ENCODE results near the gene TTLL9. TPM values are rescaled to one million over a fixed set of nuclear protein-coding genes. Genes with fewer than 3 reads are reported as not detected.

Gene TTLL9
- polyA plus RNA-seq, 1 donor from 2014 or later, result 8.0 TPM

DNA sequence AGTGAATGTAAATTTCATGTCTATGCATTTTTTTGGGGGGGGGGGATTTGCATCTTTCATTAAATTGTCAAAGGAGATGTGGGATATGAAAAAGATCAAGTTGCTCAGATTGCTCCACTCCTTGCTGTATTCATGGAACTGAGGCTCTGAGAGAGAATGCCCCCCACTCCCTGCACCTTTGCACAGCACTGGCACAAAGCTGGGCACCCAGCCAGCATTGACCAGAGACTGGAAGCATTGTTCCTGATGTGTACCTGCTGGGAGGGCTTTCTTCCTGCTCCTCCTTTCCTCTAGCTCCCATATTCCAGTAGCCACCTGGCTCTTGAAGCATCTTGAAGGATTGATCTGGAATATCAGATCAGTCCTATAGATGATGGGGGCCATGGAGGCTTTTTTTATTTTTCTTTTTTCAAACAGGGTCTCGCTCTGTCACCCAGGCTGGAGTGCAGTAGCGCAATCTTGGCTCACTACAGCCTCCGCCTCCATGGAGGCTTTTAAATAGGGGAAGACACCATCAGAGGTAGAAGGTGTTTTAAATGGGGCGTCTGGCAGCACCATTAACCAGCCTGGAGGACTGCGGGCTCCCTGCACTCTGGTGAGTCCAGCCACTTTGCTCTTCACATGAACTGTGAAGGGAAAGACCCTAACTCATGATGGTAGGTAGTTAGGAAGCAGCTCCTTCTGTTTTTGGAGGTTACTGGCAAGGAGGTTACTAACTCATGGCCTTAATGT, 11.0 kb upstream of the TTLL9 start:
- no peaks in the 10 kb centered on the region for H3K79me2 ChIP-seq (replicated peaks; ENCODE audit: insufficient read depth, low read length)
- no peak overlapping the region for H2AFZ ChIP-seq (ENCODE audit: low read depth, low read length)
- no peaks in the 10 kb centered on the region for H3K9me3 ChIP-seq (ENCODE audit: low read length)
- peaks cover 8% of the 10 kb centered on the region for H3F3A ChIP-seq (ENCODE audit: insufficient read depth, low read length, poor library complexity, severe bottlenecking)
- H3K27ac ChIP-seq (ENCODE audit: low read length), result no peak overlapping the region
- no peaks in the 10 kb centered on the region for H3K27me3 ChIP-seq (ENCODE audit: insufficient read depth, low read depth, low read length)
- H3K36me3 ChIP-seq (ENCODE audit: insufficient read depth, low read length), result no peaks in the 10 kb centered on the region
- H4K20me1 ChIP-seq (ENCODE audit: insufficient read depth), result no peaks in the 10 kb centered on the region
- H3K4me3 ChIP-seq (ENCODE audit: low read length), result no peak overlapping the region
- no peak overlapping the region for H3K9ac ChIP-seq (ENCODE audit: low read length)
- no peak for TF ChIP-seq POLR2AphosphoS5 (IDR thresholded peaks at IDR 0.05)
- TF ChIP-seq, protein P1, sequence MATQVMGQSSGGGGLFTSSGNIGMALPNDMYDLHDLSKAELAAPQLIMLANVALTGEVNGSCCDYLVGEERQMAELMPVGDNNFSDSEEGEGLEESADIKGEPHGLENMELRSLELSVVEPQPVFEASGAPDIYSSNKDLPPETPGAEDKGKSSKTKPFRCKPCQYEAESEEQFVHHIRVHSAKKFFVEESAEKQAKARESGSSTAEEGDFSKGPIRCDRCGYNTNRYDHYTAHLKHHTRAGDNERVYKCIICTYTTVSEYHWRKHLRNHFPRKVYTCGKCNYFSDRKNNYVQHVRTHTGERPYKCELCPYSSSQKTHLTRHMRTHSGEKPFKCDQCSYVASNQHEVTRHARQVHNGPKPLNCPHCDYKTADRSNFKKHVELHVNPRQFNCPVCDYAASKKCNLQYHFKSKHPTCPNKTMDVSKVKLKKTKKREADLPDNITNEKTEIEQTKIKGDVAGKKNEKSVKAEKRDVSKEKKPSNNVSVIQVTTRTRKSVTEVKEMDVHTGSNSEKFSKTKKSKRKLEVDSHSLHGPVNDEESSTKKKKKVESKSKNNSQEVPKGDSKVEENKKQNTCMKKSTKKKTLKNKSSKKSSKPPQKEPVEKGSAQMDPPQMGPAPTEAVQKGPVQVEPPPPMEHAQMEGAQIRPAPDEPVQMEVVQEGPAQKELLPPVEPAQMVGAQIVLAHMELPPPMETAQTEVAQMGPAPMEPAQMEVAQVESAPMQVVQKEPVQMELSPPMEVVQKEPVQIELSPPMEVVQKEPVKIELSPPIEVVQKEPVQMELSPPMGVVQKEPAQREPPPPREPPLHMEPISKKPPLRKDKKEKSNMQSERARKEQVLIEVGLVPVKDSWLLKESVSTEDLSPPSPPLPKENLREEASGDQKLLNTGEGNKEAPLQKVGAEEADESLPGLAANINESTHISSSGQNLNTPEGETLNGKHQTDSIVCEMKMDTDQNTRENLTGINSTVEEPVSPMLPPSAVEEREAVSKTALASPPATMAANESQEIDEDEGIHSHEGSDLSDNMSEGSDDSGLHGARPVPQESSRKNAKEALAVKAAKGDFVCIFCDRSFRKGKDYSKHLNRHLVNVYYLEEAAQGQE (IDR thresholded peaks at IDR 0.05; ENCODE audit: borderline replicate concordance), result no peak
- no peak for TF ChIP-seq EP300 (conservative IDR thresholded peaks at IDR 0.05; ENCODE audit: poor library complexity, severe bottlenecking)
- no peaks in the 10 kb centered on the region for H3K9me2 ChIP-seq (ENCODE audit: insufficient read depth, low read length)
- no peak overlapping the region for H3K4me2 ChIP-seq (ENCODE audit: low read length)

DNA sequence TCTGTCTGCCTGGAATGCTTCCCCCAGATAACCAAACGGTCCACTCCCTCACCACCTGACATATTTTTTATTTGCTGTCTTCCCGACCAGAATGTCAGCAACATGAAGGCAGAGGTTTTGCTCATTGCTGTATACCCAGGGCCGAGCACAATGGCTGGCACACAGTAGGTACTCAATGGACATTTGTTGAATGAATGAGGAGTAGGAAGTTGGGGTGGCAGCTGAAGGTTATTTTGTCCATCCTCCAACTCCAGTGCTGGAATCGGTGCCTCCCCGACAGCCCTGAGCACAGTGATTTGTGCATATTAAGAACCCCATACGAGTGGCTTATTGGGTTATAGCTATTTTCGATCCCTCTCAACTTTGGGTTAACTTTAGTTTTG, 10.4 kb upstream of the TTLL9 start:
- H3K9me3 ChIP-seq (ENCODE audit: low read length), result no peaks in the 10 kb centered on the region
- no peaks in the 10 kb centered on the region for H3K27me3 ChIP-seq (ENCODE audit: insufficient read depth, low read depth, low read length)
- H3K36me3 ChIP-seq (ENCODE audit: insufficient read depth, low read length), result no peaks in the 10 kb centered on the region
- H4K20me1 ChIP-seq (ENCODE audit: insufficient read depth), result no peaks in the 10 kb centered on the region
- peaks cover 8% of the 10 kb centered on the region for H3F3A ChIP-seq (ENCODE audit: insufficient read depth, low read length, poor library complexity, severe bottlenecking)
- H3K4me2 ChIP-seq (ENCODE audit: low read length), result no peak overlapping the region
- no peaks in the 10 kb centered on the region for H3K9me2 ChIP-seq (ENCODE audit: insufficient read depth, low read length)
- H3K27ac ChIP-seq (ENCODE audit: low read length), result no peak overlapping the region
- TF ChIP-seq MXI1 (conservative IDR thresholded peaks at IDR 0.05; ENCODE audit: poor library complexity, severe bottlenecking) (no peak), POLR2AphosphoS5 (IDR thresholded peaks at IDR 0.05) (no peak), EZH2 (IDR thresholded peaks at IDR 0.05; ENCODE audit: borderline replicate concordance, insufficient read depth, low read length, poor library complexity, severe bottlenecking) (no peak), TAF1 (IDR thresholded peaks at IDR 0.05; ENCODE audit: low read depth) (no peak), RAD21 (conservative IDR thresholded peaks at IDR 0.05) (no peak), EP300 (conservative IDR thresholded peaks at IDR 0.05; ENCODE audit: poor library complexity, severe bottlenecking) (no peak), SMC3 (conservative IDR thresholded peaks at IDR 0.05; ENCODE audit: poor library complexity) (no peak)
- TF ChIP-seq, protein P2, sequence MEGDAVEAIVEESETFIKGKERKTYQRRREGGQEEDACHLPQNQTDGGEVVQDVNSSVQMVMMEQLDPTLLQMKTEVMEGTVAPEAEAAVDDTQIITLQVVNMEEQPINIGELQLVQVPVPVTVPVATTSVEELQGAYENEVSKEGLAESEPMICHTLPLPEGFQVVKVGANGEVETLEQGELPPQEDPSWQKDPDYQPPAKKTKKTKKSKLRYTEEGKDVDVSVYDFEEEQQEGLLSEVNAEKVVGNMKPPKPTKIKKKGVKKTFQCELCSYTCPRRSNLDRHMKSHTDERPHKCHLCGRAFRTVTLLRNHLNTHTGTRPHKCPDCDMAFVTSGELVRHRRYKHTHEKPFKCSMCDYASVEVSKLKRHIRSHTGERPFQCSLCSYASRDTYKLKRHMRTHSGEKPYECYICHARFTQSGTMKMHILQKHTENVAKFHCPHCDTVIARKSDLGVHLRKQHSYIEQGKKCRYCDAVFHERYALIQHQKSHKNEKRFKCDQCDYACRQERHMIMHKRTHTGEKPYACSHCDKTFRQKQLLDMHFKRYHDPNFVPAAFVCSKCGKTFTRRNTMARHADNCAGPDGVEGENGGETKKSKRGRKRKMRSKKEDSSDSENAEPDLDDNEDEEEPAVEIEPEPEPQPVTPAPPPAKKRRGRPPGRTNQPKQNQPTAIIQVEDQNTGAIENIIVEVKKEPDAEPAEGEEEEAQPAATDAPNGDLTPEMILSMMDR (IDR thresholded peaks at IDR 0.05; ENCODE audit: poor library complexity, severe bottlenecking), result no peak
- TF ChIP-seq, protein P1 (IDR thresholded peaks at IDR 0.05; ENCODE audit: borderline replicate concordance), result no peak
- no peaks in the 10 kb centered on the region for H3K79me2 ChIP-seq (replicated peaks; ENCODE audit: insufficient read depth, low read length)
- no peak overlapping the region for H2AFZ ChIP-seq (ENCODE audit: low read depth, low read length)
- peak overlapping the region; percentile 75 for H3K4me3 ChIP-seq (ENCODE audit: low read length)
- no peak overlapping the region for H3K9ac ChIP-seq (ENCODE audit: low read length)

Measured in neural cell (in vitro differentiated cells).